RWPE1 (cell line): ENCODE data around the gene PEX7.
"Not testable (repeated sequence)": the region's sequence is repeated elsewhere in the genome, so short reads cannot be mapped to it uniquely, and the experiment has no call there.

ENCODE experiments used
- CTCF ChIA-PET: fragments of 350-600 bp; sonication (Branson Sonifier 250); formaldehyde crosslinking; extraction: SDS; loops from one replicate; lab custom pipeline; 2021; lab: Yijun Ruan, JAX
- POLR2A ChIA-PET: fragments of 400-600 bp; formaldehyde crosslinking; extraction: SDS; loops from one replicate; lab custom pipeline; 2020; ENCODE audit warnings: antibody characterized with exemption; ENCODE audit not compliant: low non-redundant PET; lab: Yijun Ruan, JAX
- DNase-seq: peaks from one replicate; pipeline ENCODE4 v3.0.0; 2012; ENCODE audit warnings: low spot score
- H3K27ac ChIP-seq: fragments of 450-650 bp; 2 replicates; pipeline ENCODE4 v1.5.1; 2017
- TF ChIP-seq, protein P1 (sequence below): fragments of 450-650 bp; conservative IDR thresholded peaks from 2 replicates; pipeline ENCODE4 v1.5.1; 2017; ENCODE audit warnings: low read depth, mild to moderate bottlenecking

PEX7 gene

GRCh38 chr6:136958168-136958567 is 135.8 kb downstream of the PEX7 start:
- POLR2A ChIA-PET, result no interaction called here
- H3K27ac ChIP-seq, result no peak overlapping the region
- TF ChIP-seq, protein P1, sequence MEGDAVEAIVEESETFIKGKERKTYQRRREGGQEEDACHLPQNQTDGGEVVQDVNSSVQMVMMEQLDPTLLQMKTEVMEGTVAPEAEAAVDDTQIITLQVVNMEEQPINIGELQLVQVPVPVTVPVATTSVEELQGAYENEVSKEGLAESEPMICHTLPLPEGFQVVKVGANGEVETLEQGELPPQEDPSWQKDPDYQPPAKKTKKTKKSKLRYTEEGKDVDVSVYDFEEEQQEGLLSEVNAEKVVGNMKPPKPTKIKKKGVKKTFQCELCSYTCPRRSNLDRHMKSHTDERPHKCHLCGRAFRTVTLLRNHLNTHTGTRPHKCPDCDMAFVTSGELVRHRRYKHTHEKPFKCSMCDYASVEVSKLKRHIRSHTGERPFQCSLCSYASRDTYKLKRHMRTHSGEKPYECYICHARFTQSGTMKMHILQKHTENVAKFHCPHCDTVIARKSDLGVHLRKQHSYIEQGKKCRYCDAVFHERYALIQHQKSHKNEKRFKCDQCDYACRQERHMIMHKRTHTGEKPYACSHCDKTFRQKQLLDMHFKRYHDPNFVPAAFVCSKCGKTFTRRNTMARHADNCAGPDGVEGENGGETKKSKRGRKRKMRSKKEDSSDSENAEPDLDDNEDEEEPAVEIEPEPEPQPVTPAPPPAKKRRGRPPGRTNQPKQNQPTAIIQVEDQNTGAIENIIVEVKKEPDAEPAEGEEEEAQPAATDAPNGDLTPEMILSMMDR, result no peak
- DNase-seq, result no peak
- CTCF ChIA-PET, result no interaction called here

- no peak overlapping the region for H3K27ac ChIP-seq
- TF ChIP-seq, protein P1, result no peak
- ChIA-PET POLR2A (no interaction called here), CTCF (interaction anchor here (0.9 kb wide), 1 partner anchor 54 kb away, joined by 3 read pairs; no protein-coding TSS in a partner anchor)
- no peak for DNase-seq
Measured at GRCh38 chr6:136959471-136959891, 137.1 kb downstream of the PEX7 start.

DNA sequence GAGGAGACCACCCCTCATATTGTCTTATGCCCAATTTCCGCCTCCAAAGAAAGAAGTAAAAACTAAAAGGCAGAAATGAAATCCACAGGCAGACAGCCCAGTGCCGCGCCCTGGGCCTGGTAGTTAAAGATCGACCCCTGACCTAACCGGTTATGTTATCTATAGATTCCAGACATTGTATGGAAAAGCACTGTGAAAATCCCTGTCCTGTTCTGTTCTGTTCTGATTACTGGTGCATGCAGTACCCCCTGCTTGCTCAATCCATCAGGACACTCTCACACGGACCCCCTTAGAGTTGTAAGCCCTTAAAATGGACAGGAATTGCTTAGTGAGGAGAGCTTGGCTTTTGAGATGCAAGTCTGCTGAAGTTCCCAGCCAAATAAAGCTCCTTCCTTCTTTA is 137.5 kb downstream of the PEX7 start:
- DNase-seq, H3K27ac ChIP-seq, POLR2A ChIA-PET: not testable (repeated sequence)
- CTCF ChIA-PET, result interaction anchor here (0.7 kb wide), 1 partner anchor 10 kb away, joined by 4 read pairs; no protein-coding TSS in a partner anchor

DNA sequence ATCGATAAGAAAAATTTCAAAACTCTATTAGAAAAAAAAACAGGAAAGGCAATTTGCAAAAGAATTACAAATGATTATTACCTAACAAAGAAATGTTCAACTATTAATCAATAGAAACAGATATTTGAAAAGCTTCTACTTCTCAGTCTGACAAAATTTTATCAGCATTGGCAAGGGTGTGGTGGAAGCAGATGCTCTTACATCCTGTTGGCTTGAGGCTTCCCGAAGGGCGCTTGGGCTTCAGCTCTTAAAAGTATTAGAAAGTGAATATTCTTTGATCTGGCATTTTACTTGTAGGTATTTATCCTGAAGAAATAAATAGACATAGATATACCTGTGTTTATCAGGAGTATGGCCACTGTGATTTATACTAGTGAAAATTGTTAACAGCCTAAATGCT is 138.4 kb downstream of the PEX7 start:
- POLR2A ChIA-PET, result no interaction called here
- no peak for DNase-seq
- CTCF ChIA-PET, result interaction anchor here (0.7 kb wide), 1 partner anchor 9 kb away, joined by 4 read pairs; no protein-coding TSS in a partner anchor
- H3K27ac ChIP-seq, result no peak overlapping the region
- TF ChIP-seq, protein P1, result no peak

DNA sequence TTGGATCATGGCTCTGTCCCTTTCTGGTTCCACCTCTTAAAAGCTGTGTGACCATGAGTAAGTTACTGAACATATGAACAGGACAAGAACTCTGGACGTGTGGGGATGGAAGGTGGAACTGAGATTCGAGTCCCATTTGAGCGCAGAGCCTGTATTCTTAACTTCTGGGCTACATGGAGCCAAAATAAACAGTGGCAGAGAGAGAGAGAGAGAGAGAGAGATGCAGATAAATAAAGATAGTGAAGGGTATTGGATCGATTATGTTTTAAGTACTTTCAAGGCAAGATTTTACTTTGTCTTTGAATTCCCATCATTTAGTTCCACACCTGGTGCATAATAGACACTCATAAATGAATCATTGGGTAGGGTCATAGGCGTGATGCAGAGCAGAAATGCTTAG is 139.5 kb downstream of the PEX7 start:
- DNase-seq, result no peak
- ChIA-PET POLR2A (no interaction called here), CTCF (no interaction called here)
- H3K27ac ChIP-seq, result no peak overlapping the region
- TF ChIP-seq, protein P1, result no peak

DNA sequence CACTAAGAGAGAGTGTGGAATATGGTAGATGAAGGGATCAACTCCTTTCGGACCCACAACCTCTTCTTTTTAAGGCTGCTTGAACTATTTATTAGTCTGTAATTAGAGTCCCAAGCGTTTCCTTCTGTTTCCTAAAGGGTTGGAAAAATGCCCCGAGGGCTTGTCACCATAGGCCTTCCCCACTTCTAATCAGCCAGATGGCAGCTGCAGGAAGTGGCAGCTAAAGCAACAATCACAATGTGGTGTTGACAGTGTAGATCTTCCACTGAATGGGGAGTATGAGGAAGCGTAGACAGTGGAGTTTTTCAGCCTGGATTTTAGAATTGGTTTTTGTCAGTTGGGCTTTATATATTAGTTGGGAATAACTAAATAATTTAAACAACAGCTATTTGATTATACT is 140.3 kb downstream of the PEX7 start:
- DNase-seq, result no peak
- POLR2A ChIA-PET, result no interaction called here

GRCh38 chr6:136963259-136963658 is 140.9 kb downstream of the PEX7 start:
- no peak for DNase-seq
- ChIA-PET CTCF (no interaction called here), POLR2A (no interaction called here)
- TF ChIP-seq, protein P1, result no peak
- no peak overlapping the region for H3K27ac ChIP-seq

More for the DNA sequence above, 140.3 kb downstream of the PEX7 start:
- CTCF ChIA-PET, result no interaction called here
- H3K27ac ChIP-seq, result no peak overlapping the region
- TF ChIP-seq, protein P1, result no peak
